Astrocyte (in vitro differentiated cells and primary cell): ENCODE data around the gene ZNF488. TPM values are rescaled to one million over a fixed set of nuclear protein-coding genes. Genes with fewer than 3 reads are reported as not detected.

Source experiments
- DNase-seq: peaks from one replicate; pipeline ENCODE4 v3.0.0-alpha.2; 2010; ENCODE audit warnings: low read depth
- FAIRE-seq: peaks from 2 replicates; lab custom pipeline; 2011; peaks lifted over from hg19 to GRCh38; lab: Jason Lieb, UNC
- H2AFZ ChIP-seq: 2 replicates; pipeline ENCODE4 v1.6.0; 2012; ENCODE audit warnings: low read depth, low read length, inconsistent platforms
- H3K27ac ChIP-seq: 2 replicates; pipeline ENCODE4 v1.5.1; 2011; ENCODE audit warnings: low read depth, low read length, inconsistent platforms
- H3K27me3 ChIP-seq: 2 replicates; pipeline ENCODE4 v1.6.0; 2011; ENCODE audit warnings: low read length, inconsistent platforms; ENCODE audit not compliant: insufficient read depth
- H3K36me3 ChIP-seq: 2 replicates; pipeline ENCODE4 v1.5.1; 2011; ENCODE audit warnings: low read length, inconsistent platforms; ENCODE audit not compliant: insufficient read depth
- H3K4me1 ChIP-seq: 2 replicates; pipeline ENCODE4 v1.5.1; 2011; ENCODE audit warnings: low read length, inconsistent platforms; ENCODE audit not compliant: insufficient read depth
- H3K4me2 ChIP-seq: 2 replicates; pipeline ENCODE4 v1.6.0; 2012; ENCODE audit warnings: low read length, inconsistent platforms
- H3K4me3 ChIP-seq: 2 replicates; pipeline ENCODE4 v1.5.1; 2011; ENCODE audit warnings: low read depth, mild to moderate bottlenecking, low read length, inconsistent platforms; ENCODE audit not compliant: insufficient read depth
- H3K79me2 ChIP-seq: 2 replicates; pipeline ENCODE4 v1.6.0; 2012; ENCODE audit warnings: mild to moderate bottlenecking, low read length, inconsistent platforms; ENCODE audit not compliant: insufficient read depth
- H3K9ac ChIP-seq: 2 replicates; pipeline ENCODE4 v1.6.0; 2012; ENCODE audit warnings: mild to moderate bottlenecking, low read length, inconsistent platforms
- H3K9me3 ChIP-seq: 2 replicates; pipeline ENCODE4 v1.5.1; 2012; ENCODE audit warnings: low read depth, mild to moderate bottlenecking, low read length, inconsistent platforms; ENCODE audit not compliant: insufficient read depth
- H4K20me1 ChIP-seq: 2 replicates; pipeline ENCODE4 v1.6.0; 2012; ENCODE audit warnings: low read length, inconsistent platforms; ENCODE audit not compliant: insufficient read depth
- H3K27ac Mint-ChIP-seq: one replicate; pipeline ENCODE4 v1.8.0; 2021; ENCODE audit warnings: mild to moderate bottlenecking, mixed read lengths; ENCODE audit not compliant: unreplicated experiment
- H3K27me3 Mint-ChIP-seq: one replicate; pipeline ENCODE4 v1.8.0; 2021; ENCODE audit warnings: low read depth, mixed read lengths; ENCODE audit not compliant: unreplicated experiment
- H3K36me3 Mint-ChIP-seq: one replicate; pipeline ENCODE4 v1.8.0; 2021; ENCODE audit warnings: low read depth, mixed read lengths; ENCODE audit not compliant: unreplicated experiment
- H3K4me1 Mint-ChIP-seq: one replicate; pipeline ENCODE4 v1.8.0; 2021; ENCODE audit warnings: low read depth, mixed read lengths; ENCODE audit not compliant: unreplicated experiment
- H3K4me3 Mint-ChIP-seq: one replicate; pipeline ENCODE4 v1.8.0; 2021; ENCODE audit warnings: mild to moderate bottlenecking, moderate library complexity, mixed read lengths; ENCODE audit not compliant: unreplicated experiment
- H3K9me3 Mint-ChIP-seq: one replicate; pipeline ENCODE4 v1.8.0; 2021; ENCODE audit warnings: mild to moderate bottlenecking, mixed read lengths; ENCODE audit not compliant: unreplicated experiment
- CTCF ChIP-seq: IDR thresholded peaks from 2 replicates; pipeline ENCODE4 v1.5.1; 2011; ENCODE audit warnings: low read depth, mild to moderate bottlenecking, inconsistent platforms, low read length, moderate library complexity; ENCODE audit not compliant: insufficient read depth
- EZH2 ChIP-seq: IDR thresholded peaks from 2 replicates; pipeline ENCODE4 v1.6.1; 2012; ENCODE audit warnings: mild to moderate bottlenecking, low read length, inconsistent platforms; ENCODE audit not compliant: insufficient read depth
- total RNA-seq: library from RNA; stranded (reverse); gene quantifications from 2 replicates; pipeline ENCODE4 v1.2.1, GENCODE V29; 2021

ZNF488 gene
- total RNA-seq, 1 donor from 2014 or later: 1.4 TPM

GRCh38 chr10:47331491-47331890, 52.6 kb downstream of the ZNF488 start:
- H3K27ac ChIP-seq: no peak overlapping the region
- H4K20me1 ChIP-seq: no peaks in the 10 kb centered on the region
- Mint-ChIP-seq H3K4me1 (peaks cover 3% of the 10 kb centered on the region), H3K4me3 (no peak overlapping the region), H3K9me3 (no peaks in the 10 kb centered on the region), H3K27me3 (peaks cover 38% of the 10 kb centered on the region), H3K36me3 (no peaks in the 10 kb centered on the region), H3K27ac (no peak overlapping the region)
- FAIRE-seq: no peak
- H3K4me3 ChIP-seq: no peak overlapping the region
- peaks cover 11% of the 10 kb centered on the region for H3K27me3 ChIP-seq
- H3K4me1 ChIP-seq: no peaks in the 10 kb centered on the region
- no peak overlapping the region for H3K9ac ChIP-seq
- no peak for TF ChIP-seq CTCF
- TF ChIP-seq EZH2: no peak
- no peak for DNase-seq
- H3K36me3 ChIP-seq: no peaks in the 10 kb centered on the region
- no peaks in the 10 kb centered on the region for H3K9me3 ChIP-seq
- H3K4me2 ChIP-seq: no peak overlapping the region
- H2AFZ ChIP-seq: no peak overlapping the region
- no peaks in the 10 kb centered on the region for H3K79me2 ChIP-seq

GRCh38 chr10:47330804-47331203, 53.3 kb downstream of the ZNF488 start:
- Mint-ChIP-seq H3K9me3 (no peaks in the 10 kb centered on the region), H3K4me1 (peaks cover 3% of the 10 kb centered on the region), H3K4me3 (no peak overlapping the region), H3K27me3 (peaks cover 37% of the 10 kb centered on the region), H3K27ac (no peak overlapping the region), H3K36me3 (no peaks in the 10 kb centered on the region)
- no peaks in the 10 kb centered on the region for H3K79me2 ChIP-seq
- H2AFZ ChIP-seq: no peak overlapping the region
- H3K36me3 ChIP-seq: no peaks in the 10 kb centered on the region
- H3K4me3 ChIP-seq: no peak overlapping the region
- no peaks in the 10 kb centered on the region for H3K4me1 ChIP-seq
- DNase-seq: no peak
- no peak overlapping the region for H3K4me2 ChIP-seq
- no peaks in the 10 kb centered on the region for H4K20me1 ChIP-seq
- no peak overlapping the region for H3K9ac ChIP-seq
- no peak overlapping the region for H3K27ac ChIP-seq
- TF ChIP-seq EZH2: no peak
- no peak for TF ChIP-seq CTCF
- peaks cover 11% of the 10 kb centered on the region for H3K27me3 ChIP-seq
- no peaks in the 10 kb centered on the region for H3K9me3 ChIP-seq
- FAIRE-seq: no peak

- H3K4me1 ChIP-seq: no peaks in the 10 kb centered on the region
- TF ChIP-seq EZH2 (no peak), CTCF (no peak)
- H3K27ac ChIP-seq: no peak overlapping the region
- peaks cover 9% of the 10 kb centered on the region for H3K27me3 ChIP-seq
- H3K4me3 ChIP-seq: no peak overlapping the region
- H4K20me1 ChIP-seq: no peaks in the 10 kb centered on the region
- no peaks in the 10 kb centered on the region for H3K9me3 ChIP-seq
- H3K79me2 ChIP-seq: no peaks in the 10 kb centered on the region
- H3K4me2 ChIP-seq: no peak overlapping the region
- no peak for FAIRE-seq
- no peaks in the 10 kb centered on the region for H3K36me3 Mint-ChIP-seq
- no peak overlapping the region for H3K27ac Mint-ChIP-seq
- H3K4me3 Mint-ChIP-seq: no peak overlapping the region
- H3K9me3 Mint-ChIP-seq: no peaks in the 10 kb centered on the region
- no peak for DNase-seq
- H3K27me3 Mint-ChIP-seq: peaks cover 37% of the 10 kb centered on the region
- no peaks in the 10 kb centered on the region for H3K36me3 ChIP-seq
- no peak overlapping the region for H3K9ac ChIP-seq
- H3K4me1 Mint-ChIP-seq: peaks cover 3% of the 10 kb centered on the region
- no peak overlapping the region for H2AFZ ChIP-seq
Measured at GRCh38 chr10:47330366-47330765, 53.7 kb downstream of the ZNF488 start.
